Neural crest cell (in vitro differentiated cells): ENCODE data around the gene IWS1. TPM values are rescaled to one million over a fixed set of nuclear protein-coding genes. Genes with fewer than 3 reads are reported as not detected.
A peak's percentile ranks its signal among the peaks of the same experiment; 100 is the strongest.

ENCODE experiments used
- DNase-seq: peaks from one replicate; pipeline ENCODE4 v3.0.0; 2021; ENCODE audit warnings: low read depth, mixed read lengths, low spot score
- H3K27ac Mint-ChIP-seq: one replicate; pipeline ENCODE4 v1.8.0; 2021; ENCODE audit warnings: mild to moderate bottlenecking, mixed read lengths; ENCODE audit not compliant: unreplicated experiment
- H3K27me3 Mint-ChIP-seq: 2 replicates; pipeline ENCODE4 v1.8.0; 2021; ENCODE audit warnings: low read depth, mild to moderate bottlenecking, mixed read lengths
- H3K36me3 Mint-ChIP-seq: 2 replicates; pipeline ENCODE4 v1.8.0; 2021; ENCODE audit warnings: low read depth, mild to moderate bottlenecking, mixed read lengths
- H3K4me1 Mint-ChIP-seq: 2 replicates; pipeline ENCODE4 v1.8.0; 2021; ENCODE audit warnings: mixed read lengths
- H3K4me3 Mint-ChIP-seq: one replicate; pipeline ENCODE4 v1.8.0; 2021; ENCODE audit warnings: mild to moderate bottlenecking, mixed read lengths
- H3K9me3 Mint-ChIP-seq: 2 replicates; pipeline ENCODE4 v1.8.0; 2021; ENCODE audit warnings: mixed read lengths
- total RNA-seq: library from RNA; stranded (reverse); gene quantifications from 2 replicates; pipeline ENCODE4 v1.2.1, GENCODE V29; 2021
- TF ChIP-seq, protein P1 (sequence below): fragments of 200-600 bp; sonication (generic); conservative IDR thresholded peaks from 2 replicates; pipeline ENCODE4 v1.5.0; 2021; ENCODE audit warnings: antibody characterized with exemption, mild to moderate bottlenecking

The IWS1 gene
- total RNA-seq, 1 donor from 2014 or later: 63.0 TPM

GRCh38 chr2:127451981-127452380, 74.3 kb downstream of the IWS1 start:
- H3K27ac Mint-ChIP-seq: peak overlapping the region; percentile 5
- H3K36me3 Mint-ChIP-seq: no peaks in the 10 kb centered on the region

DNA sequence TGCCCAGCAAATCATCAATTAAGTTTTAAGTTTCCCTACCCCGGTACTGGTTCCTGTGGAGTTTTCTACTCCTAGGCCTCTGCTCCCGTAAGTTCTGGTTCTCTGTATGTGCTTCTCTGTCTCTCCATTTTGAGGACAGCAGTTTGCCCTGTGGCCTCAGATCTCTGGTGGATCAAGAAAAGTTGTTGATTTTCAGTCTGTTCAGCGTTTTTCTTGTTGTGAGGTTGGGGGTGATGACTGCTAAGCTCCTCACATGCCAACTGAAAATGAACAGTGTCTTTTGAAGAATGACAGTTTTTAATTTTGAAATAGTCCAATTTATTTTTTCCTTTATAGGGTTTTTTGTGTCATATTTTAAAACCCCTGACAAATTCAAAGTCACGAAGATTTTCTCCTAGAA, 76.4 kb downstream of the IWS1 start:
- no peak overlapping the region for H3K27ac Mint-ChIP-seq

More at GRCh38 chr2:127451981-127452380, 74.3 kb downstream of the IWS1 start:
- no peak overlapping the region for H3K4me3 Mint-ChIP-seq
- no peaks in the 10 kb centered on the region for H3K27me3 Mint-ChIP-seq
- peaks cover 18% of the 10 kb centered on the region for H3K4me1 Mint-ChIP-seq
- TF ChIP-seq, protein P1, sequence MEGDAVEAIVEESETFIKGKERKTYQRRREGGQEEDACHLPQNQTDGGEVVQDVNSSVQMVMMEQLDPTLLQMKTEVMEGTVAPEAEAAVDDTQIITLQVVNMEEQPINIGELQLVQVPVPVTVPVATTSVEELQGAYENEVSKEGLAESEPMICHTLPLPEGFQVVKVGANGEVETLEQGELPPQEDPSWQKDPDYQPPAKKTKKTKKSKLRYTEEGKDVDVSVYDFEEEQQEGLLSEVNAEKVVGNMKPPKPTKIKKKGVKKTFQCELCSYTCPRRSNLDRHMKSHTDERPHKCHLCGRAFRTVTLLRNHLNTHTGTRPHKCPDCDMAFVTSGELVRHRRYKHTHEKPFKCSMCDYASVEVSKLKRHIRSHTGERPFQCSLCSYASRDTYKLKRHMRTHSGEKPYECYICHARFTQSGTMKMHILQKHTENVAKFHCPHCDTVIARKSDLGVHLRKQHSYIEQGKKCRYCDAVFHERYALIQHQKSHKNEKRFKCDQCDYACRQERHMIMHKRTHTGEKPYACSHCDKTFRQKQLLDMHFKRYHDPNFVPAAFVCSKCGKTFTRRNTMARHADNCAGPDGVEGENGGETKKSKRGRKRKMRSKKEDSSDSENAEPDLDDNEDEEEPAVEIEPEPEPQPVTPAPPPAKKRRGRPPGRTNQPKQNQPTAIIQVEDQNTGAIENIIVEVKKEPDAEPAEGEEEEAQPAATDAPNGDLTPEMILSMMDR: no peak
- no peaks in the 10 kb centered on the region for H3K9me3 Mint-ChIP-seq
- DNase-seq: no peak

GRCh38 chr2:127449414-127449813, 76.9 kb downstream of the IWS1 start:
- H3K27ac Mint-ChIP-seq: no peak overlapping the region
- H3K36me3 Mint-ChIP-seq: peaks cover 4% of the 10 kb centered on the region
- H3K4me3 Mint-ChIP-seq: no peak overlapping the region
- peaks cover 9% of the 10 kb centered on the region for H3K4me1 Mint-ChIP-seq
- TF ChIP-seq, protein P1: no peak
- peaks cover 4% of the 10 kb centered on the region for H3K9me3 Mint-ChIP-seq
- H3K27me3 Mint-ChIP-seq: no peaks in the 10 kb centered on the region
- DNase-seq: no peak

More for the DNA sequence above, 76.4 kb downstream of the IWS1 start:
- no peak overlapping the region for H3K4me3 Mint-ChIP-seq
- no peaks in the 10 kb centered on the region for H3K27me3 Mint-ChIP-seq
- no peak for DNase-seq
- H3K9me3 Mint-ChIP-seq: peaks cover 4% of the 10 kb centered on the region
- H3K4me1 Mint-ChIP-seq: peaks cover 9% of the 10 kb centered on the region
- H3K36me3 Mint-ChIP-seq: peaks cover 4% of the 10 kb centered on the region
- TF ChIP-seq, protein P1: no peak

DNA sequence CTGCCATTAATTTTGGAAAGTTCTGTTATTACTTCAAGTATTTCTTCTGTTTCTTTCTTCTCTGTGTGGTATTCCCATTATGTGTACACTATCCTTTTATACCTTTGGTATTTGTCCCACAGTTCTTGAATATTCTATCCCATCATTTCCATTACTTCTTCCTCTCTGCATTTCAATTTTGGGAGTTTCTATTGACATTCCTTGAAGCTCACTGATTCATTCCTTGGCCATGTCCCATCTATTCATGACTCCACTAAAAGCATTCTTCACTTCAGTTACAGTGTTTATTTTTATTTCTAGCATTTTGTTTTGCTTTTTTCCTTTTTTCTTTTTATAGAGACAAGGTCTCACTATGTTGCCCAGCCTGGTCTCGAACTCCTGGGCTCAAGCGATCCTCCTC, 77.8 kb downstream of the IWS1 start:
- no peak overlapping the region for H3K4me3 Mint-ChIP-seq
- peaks cover 9% of the 10 kb centered on the region for H3K4me1 Mint-ChIP-seq
- DNase-seq: no peak
- no peak overlapping the region for H3K27ac Mint-ChIP-seq
- TF ChIP-seq, protein P1: no peak
- peaks cover 4% of the 10 kb centered on the region for H3K36me3 Mint-ChIP-seq
- H3K27me3 Mint-ChIP-seq: no peaks in the 10 kb centered on the region
- H3K9me3 Mint-ChIP-seq: peaks cover 4% of the 10 kb centered on the region

DNA sequence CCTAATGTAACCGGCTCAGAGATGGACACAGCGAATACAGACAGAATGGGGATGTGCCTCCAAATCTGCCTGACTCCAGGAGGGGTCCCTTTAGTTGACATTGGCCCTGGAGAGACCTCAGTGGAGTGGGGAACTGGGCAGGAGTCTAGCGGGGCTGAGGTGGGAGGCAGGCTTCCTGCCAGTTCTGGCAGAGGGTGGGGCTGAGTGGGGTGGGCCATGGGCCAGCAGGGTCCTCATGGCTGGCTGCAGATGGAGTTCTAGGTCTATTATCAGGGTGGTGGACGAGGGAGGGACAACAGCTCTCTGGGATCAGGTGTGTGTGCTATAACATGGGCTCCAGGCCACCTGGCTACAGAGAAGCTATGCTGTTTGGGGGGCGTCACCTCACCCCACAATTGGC, 86.9 kb downstream of the IWS1 start:
- H3K27me3 Mint-ChIP-seq: no peaks in the 10 kb centered on the region
- DNase-seq: no peak

More for the DNA sequence above, 86.9 kb downstream of the IWS1 start:
- TF ChIP-seq, protein P1: no peak
- H3K4me3 Mint-ChIP-seq: no peak overlapping the region
- peaks cover 3% of the 10 kb centered on the region for H3K36me3 Mint-ChIP-seq
- no peak overlapping the region for H3K27ac Mint-ChIP-seq
- no peaks in the 10 kb centered on the region for H3K9me3 Mint-ChIP-seq
- peaks cover 4% of the 10 kb centered on the region for H3K4me1 Mint-ChIP-seq
